ENCODE data around the gene UPF1.

Gene UPF1

DNA sequence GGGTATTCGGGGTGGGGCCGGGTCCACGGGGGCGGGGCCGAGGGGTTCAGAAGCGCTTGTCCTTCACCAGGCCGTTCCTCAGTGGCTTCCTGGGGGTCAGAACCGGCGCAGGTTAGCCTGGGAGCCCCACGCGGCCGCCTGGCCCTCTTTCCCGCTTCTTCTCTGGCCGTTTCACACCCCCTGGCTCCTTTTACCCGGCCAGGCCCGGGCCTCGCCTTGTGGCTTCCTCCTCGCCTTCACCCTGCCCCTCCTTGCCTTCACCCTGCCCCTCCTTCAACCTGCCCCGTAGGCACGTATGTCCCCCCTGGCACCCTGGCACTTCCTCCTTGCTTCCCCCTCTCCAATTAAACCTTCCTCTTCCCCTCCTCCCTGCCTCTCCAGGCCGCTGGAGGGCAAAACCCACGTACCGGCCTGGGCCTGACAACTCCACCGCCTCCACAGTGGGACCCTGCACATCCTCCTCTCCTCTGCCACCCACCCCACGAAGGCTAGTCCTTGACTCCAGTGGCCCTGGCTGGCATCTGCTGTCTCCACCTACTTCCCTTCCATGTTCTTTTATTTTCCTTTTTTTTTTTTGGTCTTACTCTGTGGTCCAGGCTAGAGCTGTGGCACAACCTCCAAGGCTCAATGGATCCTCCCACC is 38.9 kb downstream of the UPF1 start:
- TF ChIP-seq SPI1 (IDR thresholded peaks at IDR 0.05; ENCODE audit: borderline replicate concordance, low read depth) (peak; percentile 49; the same call in 1 of the 2 replicates), CTCF (IDR thresholded peaks at IDR 0.05; ENCODE audit: insufficient read depth, low read length) (no peak), REST (IDR thresholded peaks at IDR 0.05; ENCODE audit: insufficient replicate concordance, low read depth) (no peak)
- peak in 1 of 2 experiments; percentile 35 for DNase-seq (ENCODE audit: low read depth in 1 of 2, low spot score in 1 of 2)
- peaks cover 5% of the 10 kb centered on the region for H3K27me3 ChIP-seq (ENCODE audit: insufficient read depth, poor library complexity, severe bottlenecking)
- H3K27ac ChIP-seq (replicated peaks): no peak overlapping the region
- H3K4me3 ChIP-seq (replicated peaks; ENCODE audit: insufficient read depth, low read length): no peak overlapping the region

DNA sequence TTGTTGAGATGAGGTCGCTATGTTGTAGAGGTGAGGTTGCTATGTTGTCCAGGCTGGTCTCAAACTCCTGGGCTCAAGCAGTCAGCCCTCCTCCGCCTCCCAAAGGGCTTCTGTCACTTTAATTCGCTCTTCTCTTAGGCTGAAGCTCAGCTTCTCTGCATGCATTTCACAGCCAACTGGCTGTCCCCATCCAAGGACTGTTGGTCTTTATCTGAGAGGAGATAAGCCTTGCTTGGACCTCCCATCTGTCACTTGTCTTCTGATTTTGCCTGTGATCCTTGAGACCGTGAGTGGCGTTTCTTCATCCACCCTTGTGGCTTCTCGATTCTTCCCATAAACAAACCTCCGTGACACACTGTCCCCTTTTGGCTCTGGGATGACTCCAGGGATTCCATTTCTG is 39.8 kb downstream of the UPF1 start:
- DNase-seq (ENCODE audit: low read depth in 1 of 2, low spot score in 1 of 2): no peak
- peaks cover 5% of the 10 kb centered on the region for H3K27me3 ChIP-seq (ENCODE audit: insufficient read depth, poor library complexity, severe bottlenecking)
- TF ChIP-seq POLR2AphosphoS5 (IDR thresholded peaks at IDR 0.05; ENCODE audit: low read depth): no peak
- H3K4me3 ChIP-seq (replicated peaks; ENCODE audit: insufficient read depth, low read length): no peak overlapping the region
- H3K27ac ChIP-seq (replicated peaks): no peak overlapping the region

GRCh38 chr19:18875726-18876125 is 44.0 kb downstream of the UPF1 start:
- H3K27me3 ChIP-seq (ENCODE audit: insufficient read depth, poor library complexity, severe bottlenecking): no peaks in the 10 kb centered on the region
- TF ChIP-seq SPI1 (IDR thresholded peaks at IDR 0.05; ENCODE audit: borderline replicate concordance, low read depth): no peak
- TF ChIP-seq POLR2AphosphoS5 (IDR thresholded peaks at IDR 0.05; ENCODE audit: low read depth): no peak
- H3K27ac ChIP-seq (replicated peaks): no peak overlapping the region
- DNase-seq (ENCODE audit: low read depth in 1 of 2, low spot score in 1 of 2): no peak
- H3K4me3 ChIP-seq (replicated peaks; ENCODE audit: insufficient read depth, low read length): no peak overlapping the region

DNA sequence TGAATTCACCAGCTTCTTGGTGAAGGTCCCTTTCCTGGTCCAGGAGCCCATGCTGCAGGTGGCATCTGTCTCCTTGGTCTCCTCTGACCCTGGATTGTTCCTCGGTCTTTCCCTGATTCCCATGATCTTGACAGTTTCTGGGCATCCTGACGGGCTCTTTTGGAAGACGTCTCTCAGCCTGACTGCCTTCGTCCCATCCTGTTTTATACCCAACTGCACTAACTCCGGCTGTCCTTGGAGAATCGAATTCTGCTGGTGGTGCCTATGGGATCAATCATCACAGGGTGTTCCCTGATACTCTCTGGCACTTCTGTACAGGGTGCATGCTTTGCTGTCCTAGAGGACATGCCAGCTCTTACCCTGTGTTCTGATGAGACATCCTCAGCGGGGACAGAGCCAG is 45.1 kb downstream of the UPF1 start:
- Histone ChIP-seq H3K27ac (replicated peaks) (no peak overlapping the region), H3K27me3 (ENCODE audit: insufficient read depth, poor library complexity, severe bottlenecking) (no peaks in the 10 kb centered on the region), H3K4me3 (replicated peaks; ENCODE audit: insufficient read depth, low read length) (no peak overlapping the region)
- no peak for DNase-seq (ENCODE audit: low read depth in 1 of 2, low spot score in 1 of 2)
- TF ChIP-seq CTCF (IDR thresholded peaks at IDR 0.05; ENCODE audit: insufficient read depth, low read length) (no peak), SPI1 (IDR thresholded peaks at IDR 0.05; ENCODE audit: borderline replicate concordance, low read depth) (no peak), GABPA (IDR thresholded peaks at IDR 0.05; ENCODE audit: low read depth) (no peak), POLR2AphosphoS5 (IDR thresholded peaks at IDR 0.05; ENCODE audit: low read depth) (no peak), REST (IDR thresholded peaks at IDR 0.05; ENCODE audit: insufficient replicate concordance, low read depth) (no peak)

Data from HL-60 (cell line).